Measurements from ENCODE around the gene MATN1. TPM values are rescaled to one million over a fixed set of nuclear protein-coding genes. Genes with fewer than 3 reads are reported as not detected.

MATN1 gene
- total RNA-seq, 1 experiment from 2014 or later, result 0.76 TPM

DNA sequence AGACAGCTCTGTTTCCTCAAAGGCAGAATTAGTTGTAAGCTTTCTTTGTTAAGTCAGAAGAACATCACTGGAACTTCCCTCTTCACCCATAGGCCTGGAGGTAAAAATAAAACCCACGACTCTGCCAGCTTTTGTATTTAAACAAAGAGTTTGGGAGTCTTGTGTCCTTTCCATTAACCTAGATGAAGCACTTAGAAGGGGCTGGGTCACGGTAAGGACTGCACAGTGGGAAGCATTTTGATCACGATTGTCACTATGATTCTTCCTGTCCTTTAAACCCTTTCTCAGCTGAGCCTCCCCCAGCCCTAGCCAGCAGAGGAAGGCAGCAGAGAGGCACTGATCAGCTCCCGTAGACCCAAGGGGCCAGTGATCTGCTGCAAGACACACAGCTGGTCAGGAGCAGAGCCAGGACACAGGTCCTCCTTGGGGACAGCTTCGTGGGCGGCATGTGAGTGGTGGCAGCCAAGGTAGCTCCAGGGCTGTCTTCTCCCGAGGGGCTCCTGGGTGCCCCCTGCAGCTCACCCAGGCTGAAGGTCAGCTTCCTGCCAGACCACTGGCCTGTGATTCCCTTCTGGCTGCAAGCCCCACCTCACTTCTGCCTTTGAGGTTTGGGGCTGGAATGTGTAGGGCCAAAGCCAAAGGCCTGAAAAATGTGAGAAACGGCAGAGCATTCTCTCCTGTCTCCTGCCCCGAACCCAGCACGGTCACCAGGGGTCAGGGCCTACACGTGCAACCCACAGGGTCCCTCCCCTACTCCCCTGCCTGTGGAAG is 38.2 kb upstream of the MATN1 start:
- Histone ChIP-seq H3K4me3 (ENCODE audit: insufficient read depth, low read depth, low read length) (no peak overlapping the region), H3K27me3 (ENCODE audit: control insufficient read depth, insufficient read depth, low read length) (no peaks in the 10 kb centered on the region; the same call in none of the 2 replicates), H3K36me3 (replicated peaks; ENCODE audit: control insufficient read depth, insufficient read depth, low read length) (no peaks in the 10 kb centered on the region)
- DNase-seq, result peak; percentile 70

- DNase-seq, result no peak
- no peaks in the 10 kb centered on the region for H3K36me3 ChIP-seq (replicated peaks; ENCODE audit: control insufficient read depth, insufficient read depth, low read length)
- H3K4me3 ChIP-seq (ENCODE audit: insufficient read depth, low read depth, low read length), result no peak overlapping the region
- no peaks in the 10 kb centered on the region; the same call in none of the 2 replicates for H3K27me3 ChIP-seq (ENCODE audit: control insufficient read depth, insufficient read depth, low read length)
Measured at GRCh38 chr1:30760596-30761324, 37.4 kb upstream of the MATN1 start.

DNA sequence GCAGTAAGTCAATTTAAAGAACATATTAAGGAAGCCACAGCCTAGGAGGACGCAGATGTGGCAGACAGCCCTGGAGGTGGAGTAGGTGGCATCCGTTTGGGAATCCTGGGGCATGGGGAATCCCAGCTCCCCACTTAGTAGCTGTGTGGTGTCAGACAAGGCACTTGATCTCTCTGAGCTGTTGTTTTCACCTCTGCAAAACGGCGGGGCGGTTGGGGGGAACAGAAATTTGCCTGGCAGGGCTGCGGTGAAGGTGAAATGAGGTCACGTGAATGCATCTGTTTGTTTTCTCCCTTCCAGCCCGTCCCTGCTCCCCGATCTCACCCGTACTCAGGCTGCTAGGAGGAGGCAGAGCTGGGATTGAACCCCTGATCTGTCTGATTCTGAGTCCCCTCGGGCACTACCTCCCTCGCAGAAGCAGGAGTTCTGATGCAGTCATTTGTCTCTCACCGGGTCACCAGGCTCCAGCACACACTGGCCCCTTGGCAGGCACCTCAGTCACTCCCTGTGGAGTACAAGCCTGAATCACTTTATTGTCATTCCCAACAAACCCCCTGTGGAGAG is 36.4 kb upstream of the MATN1 start:
- H3K36me3 ChIP-seq (replicated peaks; ENCODE audit: control insufficient read depth, insufficient read depth, low read length), result no peaks in the 10 kb centered on the region
- no peaks in the 10 kb centered on the region; the same call in none of the 2 replicates for H3K27me3 ChIP-seq (ENCODE audit: control insufficient read depth, insufficient read depth, low read length)
- peak; percentile 73 for DNase-seq
- H3K4me3 ChIP-seq (ENCODE audit: insufficient read depth, low read depth, low read length), result no peak overlapping the region

DNA sequence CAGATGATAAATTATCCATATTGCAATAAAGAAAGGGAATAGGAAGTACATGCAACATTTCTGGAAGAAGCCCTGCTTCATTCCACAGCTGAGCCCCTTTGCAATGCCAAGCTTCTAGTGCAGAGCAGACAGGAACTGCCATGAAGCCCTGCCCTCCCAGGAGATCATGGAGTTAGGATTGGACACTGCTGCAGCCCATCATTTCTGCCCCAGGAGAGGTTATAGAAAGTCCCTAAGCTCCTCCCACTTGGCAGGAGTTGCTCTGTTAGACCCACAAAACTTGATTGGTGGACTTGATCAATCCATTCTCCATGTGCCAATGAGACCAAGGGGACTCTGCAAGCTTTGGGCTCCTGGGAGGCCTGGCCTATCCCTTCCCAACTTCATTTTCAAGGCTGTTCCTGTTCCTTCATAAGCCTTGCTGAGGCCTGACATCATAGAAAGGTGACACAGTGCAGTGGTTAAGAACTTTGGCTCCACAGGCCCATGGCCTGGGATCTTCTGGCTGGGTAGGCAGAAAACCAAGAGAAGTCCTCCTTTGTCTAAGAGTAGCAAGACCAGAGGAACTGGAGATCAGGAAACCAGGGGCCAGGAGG is 35.5 kb upstream of the MATN1 start:
- Histone ChIP-seq H3K36me3 (replicated peaks; ENCODE audit: control insufficient read depth, insufficient read depth, low read length) (no peaks in the 10 kb centered on the region), H3K4me3 (ENCODE audit: insufficient read depth, low read depth, low read length) (no peak overlapping the region), H3K27me3 (ENCODE audit: control insufficient read depth, insufficient read depth, low read length) (no peaks in the 10 kb centered on the region; the same call in none of the 2 replicates)
- peak; percentile 88 for DNase-seq

DNA sequence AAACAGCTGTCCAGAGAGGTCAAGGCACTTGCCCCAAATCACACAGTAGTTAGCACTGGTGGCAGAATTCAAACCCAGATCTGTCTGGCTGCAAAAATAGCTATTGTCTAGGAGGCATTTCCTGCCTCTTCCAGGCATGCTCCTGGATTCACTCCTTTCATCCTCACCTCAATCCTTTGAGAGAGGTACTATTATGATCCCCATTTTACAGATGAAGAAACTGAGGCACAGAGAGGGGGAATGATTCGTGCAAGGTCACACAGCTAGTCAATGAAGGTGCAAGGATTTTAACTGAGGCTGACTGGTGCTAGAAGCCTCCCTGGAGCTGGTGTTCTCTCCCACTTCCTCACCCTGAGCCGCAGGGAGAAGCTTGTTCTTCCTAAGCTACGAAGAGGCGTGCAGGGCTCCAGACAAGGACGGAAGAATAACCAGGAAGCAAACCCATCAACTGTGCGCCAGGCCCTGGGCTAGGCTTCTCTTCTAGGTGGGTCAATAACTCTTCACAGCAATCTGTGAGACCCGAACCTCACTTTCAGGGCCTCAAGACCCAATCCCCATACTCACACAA is 34.8 kb upstream of the MATN1 start:
- Histone ChIP-seq H3K27me3 (ENCODE audit: control insufficient read depth, insufficient read depth, low read length) (no peaks in the 10 kb centered on the region; the same call in none of the 2 replicates), H3K36me3 (replicated peaks; ENCODE audit: control insufficient read depth, insufficient read depth, low read length) (no peaks in the 10 kb centered on the region), H3K4me3 (ENCODE audit: insufficient read depth, low read depth, low read length) (no peak overlapping the region)
- DNase-seq, result no peak

DNA sequence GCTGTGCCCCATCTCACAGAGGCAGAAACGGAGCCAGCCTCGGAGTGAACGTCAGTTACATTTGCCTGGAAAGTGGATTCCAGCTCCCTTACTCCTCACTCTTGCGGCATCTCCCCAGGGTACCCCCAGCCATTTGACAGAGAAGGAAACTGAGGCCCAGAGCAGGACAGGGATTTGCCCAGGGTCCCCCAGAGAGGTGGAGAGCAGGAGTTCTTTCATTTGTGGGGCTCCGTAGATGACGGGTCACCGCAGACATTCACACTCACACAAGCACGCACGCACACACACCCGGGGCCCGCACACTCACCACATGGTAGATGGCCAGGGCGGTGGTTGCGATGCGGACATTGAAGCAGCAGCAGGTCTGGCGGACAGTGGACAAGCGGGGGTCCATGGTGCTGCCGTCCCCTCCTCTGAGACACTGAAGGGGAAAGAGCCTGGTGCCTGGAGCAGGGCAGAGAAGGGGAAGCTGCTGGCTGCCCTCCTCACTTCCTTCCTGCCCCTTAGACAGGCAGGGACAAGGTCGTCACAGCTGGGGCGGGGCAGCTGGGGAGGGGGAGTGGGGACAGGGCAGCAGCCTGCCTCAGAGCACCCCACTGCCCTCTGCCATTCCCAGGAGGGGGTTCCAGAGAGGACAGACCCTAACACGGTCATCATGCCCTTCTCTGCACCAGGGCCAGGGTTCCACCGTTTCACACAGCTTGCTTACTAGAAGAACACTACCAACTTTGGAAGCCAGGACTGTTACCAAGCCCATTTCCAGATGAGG is 34.2 kb upstream of the MATN1 start, which contains the start of gene LAPTM5:
Gene LAPTM5 (minus strand): TSS at position 423 of the 769 bp plus-strand sequence. CDS start 29 bp downstream, at position 394.
- Histone ChIP-seq H3K4me3 (ENCODE audit: insufficient read depth, low read depth, low read length) (no peak within 1 kb of the TSS), H3K36me3 (replicated peaks; ENCODE audit: control insufficient read depth, insufficient read depth, low read length) (no peaks in the 10 kb centered on the region), H3K27me3 (ENCODE audit: control insufficient read depth, insufficient read depth, low read length) (no peaks in the 10 kb centered on the region; the same call in 1 of the 2 replicates)
- DNase-seq, result no peak

DNA sequence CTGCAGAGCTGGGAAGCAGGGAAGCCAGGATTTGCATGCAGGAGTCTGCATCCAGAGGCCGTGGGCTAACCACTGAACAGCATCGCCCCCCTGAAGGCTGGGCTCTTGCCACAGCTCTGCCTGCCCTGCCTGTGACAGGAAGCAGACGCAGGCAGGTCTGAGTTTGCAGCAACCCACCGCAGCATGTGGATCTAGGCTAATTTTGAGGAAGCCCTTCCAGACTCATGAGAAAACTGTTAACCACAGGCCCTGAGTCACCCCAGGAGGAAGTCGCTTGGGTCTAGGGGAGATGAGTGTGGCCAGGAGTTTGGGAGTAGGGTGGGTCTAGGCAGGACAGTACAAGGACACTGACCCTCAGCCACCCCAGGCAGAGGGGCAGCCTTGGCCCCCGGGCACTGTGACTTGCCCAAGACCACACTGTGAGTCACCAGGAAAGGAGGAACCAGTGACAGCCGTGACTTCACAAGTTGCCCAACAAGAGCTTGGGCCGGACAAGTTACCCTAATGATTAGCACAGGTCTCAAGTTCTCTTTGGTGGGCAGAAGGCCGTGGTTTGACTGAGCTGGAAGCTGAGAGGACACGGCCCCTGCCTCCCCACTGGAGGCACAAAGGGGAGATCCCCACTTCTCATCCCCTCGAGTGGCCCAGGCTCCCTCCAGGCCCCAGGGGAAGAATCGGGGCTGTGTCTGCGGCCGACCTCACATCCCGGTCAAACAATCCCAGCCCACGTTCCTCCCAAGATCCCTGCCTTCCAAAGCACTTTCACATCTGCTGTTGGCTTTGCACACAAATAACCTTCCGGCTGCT is 33.4 kb upstream of the MATN1 start:
- DNase-seq, result no peak
- Histone ChIP-seq H3K4me3 (ENCODE audit: insufficient read depth, low read depth, low read length) (no peak overlapping the region), H3K27me3 (ENCODE audit: control insufficient read depth, insufficient read depth, low read length) (no peaks in the 10 kb centered on the region; the same call in 1 of the 2 replicates), H3K36me3 (replicated peaks; ENCODE audit: control insufficient read depth, insufficient read depth, low read length) (no peaks in the 10 kb centered on the region)

DNA sequence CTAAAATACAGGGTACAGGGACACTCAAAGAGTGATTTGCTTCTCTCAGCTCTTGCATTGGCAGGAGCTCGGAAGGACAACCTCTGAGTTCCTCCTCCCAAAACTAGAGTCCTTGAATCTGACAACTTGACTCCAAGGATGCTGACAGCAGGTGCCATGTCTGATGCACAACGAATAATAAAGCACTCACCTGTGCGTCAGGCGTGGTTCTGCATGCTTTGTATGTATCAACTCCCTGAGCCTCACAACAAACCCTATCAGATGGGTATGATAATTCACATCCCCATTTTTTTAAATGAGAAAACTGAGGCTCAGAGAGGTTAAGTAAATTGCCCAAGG is 32.8 kb upstream of the MATN1 start:
- H3K4me3 ChIP-seq (ENCODE audit: insufficient read depth, low read depth, low read length), result no peak overlapping the region
- H3K27me3 ChIP-seq (ENCODE audit: control insufficient read depth, insufficient read depth, low read length), result no peaks in the 10 kb centered on the region; the same call in 1 of the 2 replicates
- no peak for DNase-seq
- no peaks in the 10 kb centered on the region for H3K36me3 ChIP-seq (replicated peaks; ENCODE audit: control insufficient read depth, insufficient read depth, low read length)

GRCh38 chr1:30755746-30756145 is 32.4 kb upstream of the MATN1 start:
- no peaks in the 10 kb centered on the region; the same call in 1 of the 2 replicates for H3K27me3 ChIP-seq (ENCODE audit: control insufficient read depth, insufficient read depth, low read length)
- no peak for DNase-seq
- no peaks in the 10 kb centered on the region for H3K36me3 ChIP-seq (replicated peaks; ENCODE audit: control insufficient read depth, insufficient read depth, low read length)
- H3K4me3 ChIP-seq (ENCODE audit: insufficient read depth, low read depth, low read length), result no peak overlapping the region

GRCh38 chr1:30755334-30755733 is 31.9 kb upstream of the MATN1 start:
- Histone ChIP-seq H3K4me3 (ENCODE audit: insufficient read depth, low read depth, low read length) (no peak overlapping the region), H3K27me3 (ENCODE audit: control insufficient read depth, insufficient read depth, low read length) (no peaks in the 10 kb centered on the region; the same call in 1 of the 2 replicates), H3K36me3 (replicated peaks; ENCODE audit: control insufficient read depth, insufficient read depth, low read length) (no peaks in the 10 kb centered on the region)
- no peak for DNase-seq

GRCh38 chr1:30754684-30755171 is 31.3 kb upstream of the MATN1 start:
- no peak for DNase-seq
- H3K4me3 ChIP-seq (ENCODE audit: insufficient read depth, low read depth, low read length), result no peak overlapping the region
- no peaks in the 10 kb centered on the region for H3K36me3 ChIP-seq (replicated peaks; ENCODE audit: control insufficient read depth, insufficient read depth, low read length)
- H3K27me3 ChIP-seq (ENCODE audit: control insufficient read depth, insufficient read depth, low read length), result no peaks in the 10 kb centered on the region

- Histone ChIP-seq H3K36me3 (replicated peaks; ENCODE audit: control insufficient read depth, insufficient read depth, low read length) (no peaks in the 10 kb centered on the region), H3K4me3 (ENCODE audit: insufficient read depth, low read depth, low read length) (no peak overlapping the region), H3K27me3 (ENCODE audit: control insufficient read depth, insufficient read depth, low read length) (no peaks in the 10 kb centered on the region)
- DNase-seq, result no peak
Measured at GRCh38 chr1:30753660-30754123, 30.3 kb upstream of the MATN1 start.

DNA sequence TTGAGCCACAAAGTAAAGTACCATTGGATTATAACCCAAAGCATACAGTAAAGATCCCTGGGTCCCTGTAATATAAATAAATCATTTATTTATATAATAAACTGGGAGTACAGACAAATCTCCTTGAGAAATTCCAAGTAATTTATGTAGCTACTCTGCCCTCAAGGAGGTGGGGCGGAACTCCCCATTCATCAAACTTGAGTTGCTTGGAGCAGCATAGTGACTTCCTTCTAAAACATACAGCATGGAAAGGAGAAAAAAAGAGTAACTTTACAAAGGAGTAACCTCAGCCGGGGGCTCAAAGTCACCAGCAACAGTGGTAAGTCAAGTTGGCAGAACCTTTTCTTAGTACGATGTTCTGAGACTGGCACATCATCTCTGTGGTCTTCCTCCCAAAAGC is 29.7 kb upstream of the MATN1 start:
- DNase-seq, result no peak
- Histone ChIP-seq H3K27me3 (ENCODE audit: control insufficient read depth, insufficient read depth, low read length) (no peaks in the 10 kb centered on the region; the same call in 1 of the 2 replicates), H3K36me3 (replicated peaks; ENCODE audit: control insufficient read depth, insufficient read depth, low read length) (no peaks in the 10 kb centered on the region)

More for the DNA sequence above, 29.7 kb upstream of the MATN1 start:
- H3K4me3 ChIP-seq (ENCODE audit: insufficient read depth, low read depth, low read length), result no peak overlapping the region
